NCI-H2171 (cell line): ENCODE results near the gene CD93.

Experiments used
- DNase-seq: peaks from one replicate; lab custom pipeline; 2025; lab: John Stamatoyannopoulos, UW

The CD93 gene

GRCh38 chr20:23059846-23060245, 26.3 kb downstream of the CD93 start:
- no peak for DNase-seq

GRCh38 chr20:23059001-23059400, 27.1 kb downstream of the CD93 start:
- DNase-seq: no peak

DNA sequence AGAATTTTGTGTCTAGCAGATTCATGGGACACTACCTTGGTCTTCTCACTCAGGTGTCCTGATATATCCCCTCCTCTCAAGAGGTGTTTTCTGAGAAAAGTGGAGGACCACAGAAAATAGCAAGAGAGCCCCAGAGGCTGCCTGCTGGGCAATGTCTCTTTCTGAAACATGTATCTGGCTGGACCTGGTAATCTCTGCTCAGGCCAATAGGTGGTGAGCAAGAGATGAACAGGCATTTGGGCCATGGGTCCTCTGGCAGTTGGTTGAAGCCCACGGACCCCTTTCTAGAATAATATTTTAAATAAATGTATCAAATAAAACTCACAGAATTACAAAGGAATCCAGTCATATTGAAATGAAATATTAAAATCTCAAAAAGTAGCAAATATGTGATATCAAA, 27.9 kb downstream of the CD93 start:
- no peak for DNase-seq

DNA sequence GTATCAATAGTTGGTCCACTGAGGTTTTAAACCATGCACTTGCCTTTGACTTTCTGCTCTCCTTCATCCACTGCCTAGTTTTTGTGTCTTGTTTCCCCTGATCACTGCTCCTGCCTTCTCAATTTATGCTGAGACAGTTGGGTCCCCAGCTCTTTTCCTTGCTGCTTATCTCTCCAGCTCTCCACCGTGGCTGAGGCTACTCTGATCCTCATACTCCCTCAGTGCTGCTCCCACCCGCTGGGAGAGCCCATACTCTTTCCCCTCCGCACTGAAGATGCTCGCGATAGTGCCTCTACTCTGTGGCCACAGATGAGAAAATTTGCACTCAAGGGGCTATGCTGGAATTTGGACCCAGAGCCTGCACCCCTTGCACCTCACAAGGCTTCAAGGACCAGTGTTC, 33.2 kb downstream of the CD93 start:
- no peak for DNase-seq

DNA sequence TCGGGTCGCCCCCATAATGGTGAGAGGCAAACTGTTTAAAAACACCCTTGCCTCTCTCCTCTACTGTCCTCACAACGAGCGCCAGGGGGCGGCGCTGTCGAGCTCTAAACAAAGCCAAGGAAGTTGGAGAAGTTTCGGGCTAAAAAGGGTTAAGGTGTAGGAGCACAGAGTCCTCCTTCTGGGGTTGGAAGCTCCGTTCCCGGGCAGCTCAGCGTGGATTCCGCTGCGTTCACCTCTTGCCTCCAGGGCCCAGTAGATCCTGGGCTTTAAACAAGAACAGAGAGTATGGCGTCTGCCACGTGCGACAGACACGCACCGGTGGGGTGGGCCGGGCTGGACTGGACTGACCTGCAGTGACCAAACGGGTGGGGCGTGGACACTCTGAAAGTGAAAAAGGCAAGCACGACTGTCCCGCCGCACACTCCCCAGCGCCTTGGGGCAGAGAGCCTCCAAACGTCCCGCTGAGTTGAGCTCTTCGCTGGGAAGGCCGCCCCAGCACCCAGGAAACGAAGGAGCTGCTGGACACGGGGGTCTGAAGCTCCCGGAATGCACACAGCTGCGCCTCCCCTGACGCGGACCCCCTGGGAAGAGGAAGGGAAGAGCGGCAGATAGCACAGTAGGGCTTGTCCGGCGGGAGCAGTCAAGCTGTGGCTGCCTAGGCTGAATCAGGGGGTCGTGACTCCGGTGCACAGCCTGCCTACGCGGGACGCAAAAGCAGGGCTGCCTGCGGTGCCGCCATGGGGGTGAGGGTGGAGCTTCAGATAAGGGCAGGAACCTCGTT, 35.1 kb downstream of the CD93 start:
- no peak for DNase-seq

- no peak for DNase-seq
These were observed 35.9 kb downstream of the CD93 start for GRCh38 chr20:23050076-23050838.

DNA sequence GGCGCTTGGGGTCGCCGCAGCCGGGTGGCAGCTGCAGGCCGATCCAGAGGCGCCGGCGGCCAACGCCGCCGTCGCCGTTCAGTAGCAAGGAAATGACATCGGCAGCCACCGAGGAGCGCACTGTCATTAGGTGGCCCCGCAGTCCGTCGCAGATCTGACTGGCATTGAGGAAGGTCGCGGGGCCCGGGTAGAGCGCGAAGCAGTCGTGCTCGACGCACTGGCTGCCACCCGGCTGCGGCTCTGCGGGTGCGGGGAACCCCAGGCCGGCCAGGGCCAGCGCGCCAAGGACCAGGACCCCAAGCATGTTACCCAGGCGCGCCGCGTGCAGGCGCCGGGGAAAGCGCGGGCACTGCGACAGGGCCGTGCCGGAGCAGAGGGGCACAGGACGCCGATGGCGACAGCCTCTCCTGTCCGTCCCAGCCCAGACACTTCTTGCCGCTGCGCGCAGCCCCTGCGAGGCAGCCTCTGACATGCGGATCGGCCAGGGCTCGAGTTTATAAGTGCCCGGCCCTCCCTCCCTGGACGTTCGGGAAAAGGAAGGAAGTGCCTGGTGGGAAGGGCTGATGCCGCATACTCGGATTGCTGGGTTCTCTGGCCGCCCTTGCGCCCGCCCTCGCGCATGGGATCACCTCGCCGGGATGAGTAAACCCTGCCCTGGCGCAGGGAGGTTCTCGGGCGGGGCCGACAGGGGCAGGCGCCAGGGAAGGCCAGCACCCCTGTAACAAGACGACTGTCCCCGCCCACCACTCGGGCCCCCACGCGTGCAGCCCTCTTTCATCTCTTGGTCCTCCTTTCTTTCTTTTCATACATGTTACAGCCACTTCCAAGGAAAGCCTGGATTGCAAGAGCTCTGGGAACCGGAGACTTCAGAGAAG, 36.7 kb downstream of the CD93 start, which contains the start of gene THBD:
Gene THBD (minus strand): TSS at position 472 of the 875 bp plus-strand sequence. CDS start 168 bp downstream, at position 304.
- DNase-seq: no peak

GRCh38 chr20:23048283-23049200, 37.6 kb downstream of the CD93 start:
- peak; percentile 7 for DNase-seq

DNA sequence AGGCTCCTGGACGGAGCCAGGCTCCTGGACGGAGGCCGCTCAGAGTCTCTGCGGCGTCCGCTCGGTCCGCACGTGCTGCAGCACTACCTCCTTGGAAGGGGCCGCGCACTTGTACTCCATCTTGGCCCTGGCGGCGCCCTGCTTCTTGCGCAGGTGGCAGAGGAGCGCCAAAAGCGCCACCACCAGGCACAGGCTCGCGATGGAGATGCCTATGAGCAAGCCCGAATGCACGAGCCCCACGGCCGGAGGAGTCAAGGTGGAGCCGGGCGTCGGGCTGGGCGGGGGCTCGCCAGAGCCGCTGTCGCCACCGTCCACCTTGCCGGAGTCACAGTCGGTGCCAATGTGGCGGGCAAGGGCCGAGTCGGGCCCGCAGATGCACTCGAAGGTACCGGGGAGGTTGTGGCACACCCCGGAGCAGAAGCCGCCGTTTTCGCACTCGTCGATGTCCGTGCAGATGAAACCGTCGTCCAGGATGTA, 38.3 kb downstream of the CD93 start:
- DNase-seq: no peak

GRCh38 chr20:23047001-23047737, 39.0 kb downstream of the CD93 start:
- DNase-seq: no peak

DNA sequence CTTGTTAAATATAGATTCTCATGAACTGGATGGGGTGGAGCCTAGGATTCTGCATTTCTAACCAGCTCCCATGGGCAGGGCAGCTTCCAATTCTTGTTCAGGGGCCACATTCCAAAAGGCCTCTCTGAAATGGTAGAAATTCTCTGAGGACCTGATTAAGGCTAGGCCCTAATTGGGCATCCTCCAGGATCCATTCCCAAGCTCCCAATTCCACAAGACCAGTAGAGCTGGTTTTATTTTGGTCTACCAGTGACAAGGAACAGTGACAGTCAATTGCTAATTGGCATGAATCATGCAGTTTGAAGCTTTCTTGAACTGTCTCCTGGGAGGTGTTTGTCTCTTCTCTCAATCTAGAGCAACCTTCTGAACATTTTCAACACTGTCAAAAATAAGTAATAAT, 39.7 kb downstream of the CD93 start:
- no peak for DNase-seq

DNA sequence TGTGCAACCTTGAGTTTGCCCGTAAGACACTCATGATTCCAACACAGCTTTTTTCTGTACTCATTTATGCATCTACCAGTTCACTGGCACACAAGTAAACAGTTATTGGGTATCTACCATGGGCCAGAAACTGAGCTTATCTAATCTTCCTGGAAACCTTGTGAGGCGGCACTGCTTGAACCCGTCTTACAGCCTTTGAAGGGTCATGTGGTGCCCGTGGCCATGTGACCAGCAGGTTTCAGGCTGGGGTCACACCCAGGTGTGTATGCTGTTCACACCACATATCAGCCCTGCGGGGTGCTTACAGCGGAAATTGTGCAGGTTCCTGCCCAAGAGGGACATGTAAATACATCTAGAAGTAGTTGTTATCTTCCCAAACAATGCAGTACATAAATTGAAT, 42.7 kb downstream of the CD93 start:
- DNase-seq: no peak

DNA sequence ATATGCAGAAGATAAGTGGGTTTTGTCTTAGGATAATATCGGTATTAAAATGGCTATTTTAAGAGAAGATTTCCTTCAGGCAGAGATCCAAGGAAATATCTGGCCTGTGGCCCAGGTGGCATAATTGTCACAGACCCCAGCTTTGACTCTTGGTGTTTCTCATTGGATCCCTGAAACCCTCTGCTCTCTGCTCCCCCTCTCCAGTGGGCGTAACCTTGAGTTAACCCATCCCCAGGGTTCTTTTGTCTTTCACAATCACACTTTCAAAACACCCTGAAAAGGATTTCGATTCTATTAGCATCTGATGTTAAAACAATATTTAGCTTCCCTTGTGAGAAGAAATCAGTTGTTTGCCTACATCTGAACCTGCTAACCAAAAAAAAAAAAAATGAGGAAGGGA, 43.9 kb downstream of the CD93 start:
- DNase-seq: no peak

- DNase-seq: no peak
These were observed 46.1 kb downstream of the CD93 start for GRCh38 chr20:23039885-23040508.

DNA sequence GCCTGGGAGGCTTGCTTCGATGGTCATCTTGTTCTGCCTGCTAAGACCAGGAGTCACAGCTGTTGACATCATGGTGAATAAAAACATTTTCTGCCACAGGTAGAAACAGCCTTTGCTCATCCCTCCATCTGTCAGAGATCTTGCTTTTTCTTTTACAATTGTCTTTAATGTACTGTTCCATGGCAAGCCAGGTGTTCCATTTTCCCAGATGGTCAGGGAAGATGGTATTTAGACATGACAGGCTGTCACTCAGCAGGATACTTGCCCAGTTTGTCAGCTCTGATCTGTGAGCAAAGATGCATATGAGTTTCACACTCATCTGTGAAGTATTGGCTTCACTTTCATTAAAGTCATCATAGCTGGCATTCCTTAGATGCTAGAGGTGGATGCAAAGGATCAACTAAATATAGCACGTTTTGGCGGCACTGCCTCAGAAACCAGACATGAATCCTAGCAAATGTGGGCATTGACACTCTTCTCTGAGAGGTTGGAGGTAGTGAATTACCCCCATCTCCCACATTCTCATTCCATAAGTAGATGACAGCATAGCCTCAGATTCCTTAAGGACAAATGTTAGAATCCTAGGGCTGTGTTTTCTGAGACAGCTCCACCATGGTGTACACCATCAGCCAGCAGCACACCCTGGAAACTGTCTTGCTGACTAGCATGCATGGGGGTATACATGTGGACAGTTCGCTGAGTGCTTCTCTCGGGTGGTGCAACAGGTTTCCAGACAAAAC, 46.8 kb downstream of the CD93 start:
- DNase-seq: no peak

DNA sequence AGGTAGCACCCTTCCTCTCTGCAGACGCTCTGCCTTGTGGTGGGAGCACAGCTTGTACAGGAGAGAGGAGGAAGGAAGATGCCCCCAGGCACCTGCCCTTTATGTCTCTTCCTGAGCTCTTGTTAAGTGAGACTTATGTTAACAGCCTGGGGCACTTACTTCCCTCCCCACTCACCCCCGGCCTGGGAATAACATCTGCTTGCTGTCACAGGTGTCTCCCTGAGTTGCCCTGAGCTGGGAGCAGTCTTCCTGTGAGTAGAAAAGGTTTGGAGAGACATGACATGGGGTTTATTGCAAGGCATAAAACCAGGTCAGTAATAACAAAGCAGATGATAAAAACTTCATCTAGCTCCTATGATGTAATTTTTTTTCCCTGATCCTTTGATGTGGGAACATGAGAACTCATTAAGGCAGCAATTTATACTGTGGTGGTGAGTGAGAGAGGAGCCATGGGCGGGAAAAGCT, 49.1 kb downstream of the CD93 start:
- DNase-seq: no peak

DNA sequence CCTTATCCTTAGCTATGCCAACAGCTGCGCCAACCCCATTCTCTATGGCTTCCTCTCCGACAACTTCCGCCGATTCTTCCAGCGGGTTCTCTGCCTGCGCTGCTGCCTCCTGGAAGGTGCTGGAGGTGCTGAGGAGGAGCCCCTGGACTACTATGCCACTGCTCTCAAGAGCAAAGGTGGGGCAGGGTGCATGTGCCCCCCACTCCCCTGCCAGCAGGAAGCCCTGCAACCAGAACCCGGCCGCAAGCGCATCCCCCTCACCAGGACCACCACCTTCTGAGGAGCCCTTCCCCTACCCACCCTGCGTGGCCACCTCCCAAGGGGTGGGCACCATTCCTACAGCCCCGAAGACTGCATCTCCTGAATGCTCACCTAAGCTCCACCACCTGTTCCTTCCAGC, 49.8 kb downstream of the CD93 start:
- no peak for DNase-seq

GRCh38 chr20:23035731-23036130, 50.4 kb downstream of the CD93 start:
- DNase-seq: no peak
